Activated CD8-positive, alpha-beta memory T cell treated with anti-CD3 and anti-CD28 coated beads for 4 hours (primary cell): ENCODE results near the gene SNX7.

Experiments
- DNase-seq, 2 donors: peaks; one replicate each; pipeline ENCODE4 v3.0.0-alpha.2; 2020; ENCODE audit warnings: low read depth in 2 of 2

The SNX7 gene

GRCh38 chr1:98697781-98698180 lies 36.3 kb downstream of the SNX7 start:
- DNase-seq: no peak

GRCh38 chr1:98698625-98699024 lies 37.1 kb downstream of the SNX7 start:
- no peak for DNase-seq

- DNase-seq: no peak
Measured at GRCh38 chr1:98700228-98700627, 38.7 kb downstream of the SNX7 start.

GRCh38 chr1:98702976-98703375 lies 41.5 kb downstream of the SNX7 start:
- no peak for DNase-seq

GRCh38 chr1:98704474-98704873 lies 43.0 kb downstream of the SNX7 start:
- no peak for DNase-seq

GRCh38 chr1:98704971-98705370 lies 43.5 kb downstream of the SNX7 start:
- DNase-seq: no peak

GRCh38 chr1:98705591-98705990 lies 44.1 kb downstream of the SNX7 start:
- no peak for DNase-seq

DNA sequence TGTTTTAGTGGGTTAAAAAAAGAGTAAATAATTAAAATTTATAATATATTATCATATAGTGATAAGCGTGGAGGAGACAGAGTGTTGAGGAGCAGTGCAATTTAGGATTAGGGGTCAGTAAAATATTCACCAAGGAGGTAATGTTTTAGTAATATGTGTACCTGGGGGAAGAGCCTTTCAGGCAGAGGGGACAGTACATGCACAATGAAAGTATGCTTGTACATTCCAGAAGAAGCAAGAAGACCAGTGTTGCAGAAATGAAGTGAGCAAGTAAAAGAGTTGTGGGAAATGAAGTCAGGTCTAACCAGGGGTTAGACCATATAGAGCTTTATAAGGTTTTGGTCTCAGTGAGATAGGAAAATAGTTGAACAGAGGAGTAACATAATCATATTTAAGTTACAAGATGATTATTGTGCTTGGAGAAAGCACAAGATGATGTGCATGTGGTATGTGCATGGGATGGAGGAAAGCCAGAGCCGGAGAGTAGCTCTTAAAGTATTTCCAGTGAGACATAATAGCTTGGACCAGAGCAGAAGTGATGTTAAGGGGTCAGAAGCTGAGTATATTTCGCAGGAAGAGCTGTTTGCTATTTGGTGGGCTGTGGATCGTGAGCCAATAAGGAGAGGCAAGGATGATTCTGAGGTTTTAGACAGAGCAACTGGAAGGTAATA lies 44.8 kb downstream of the SNX7 start:
- no peak for DNase-seq

- no peak for DNase-seq
Measured at GRCh38 chr1:98707556-98707955, 46.0 kb downstream of the SNX7 start.

- DNase-seq: no peak
Measured at GRCh38 chr1:98709906-98710305, 48.4 kb downstream of the SNX7 start.

GRCh38 chr1:98723574-98723973 lies 62.1 kb downstream of the SNX7 start:
- DNase-seq: no peak

GRCh38 chr1:98732985-98733781 lies 71.7 kb downstream of the SNX7 start:
- no peak for DNase-seq

GRCh38 chr1:98733782-98734112 lies 72.2 kb downstream of the SNX7 start:
- DNase-seq: no peak

DNA sequence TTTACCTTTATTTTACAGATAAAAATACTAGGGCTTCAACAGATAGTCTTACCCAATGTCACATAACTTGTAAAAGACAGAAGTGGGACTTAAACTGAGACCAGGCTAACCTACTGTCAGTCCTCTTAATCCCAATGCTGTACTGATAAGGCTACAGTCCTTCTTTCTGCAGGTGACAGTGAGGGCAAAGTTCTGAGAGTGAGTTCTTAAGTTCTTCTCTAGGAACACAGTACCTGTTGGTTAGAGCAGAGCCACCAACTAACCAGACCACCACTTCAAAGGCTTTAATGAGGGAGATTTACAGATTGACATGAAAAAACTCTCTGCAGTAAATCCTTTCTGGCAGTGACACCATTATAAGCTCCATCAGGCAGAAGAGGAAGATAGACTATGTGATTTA lies 74.2 kb downstream of the SNX7 start:
- DNase-seq: no peak

- no peak for DNase-seq
Measured at GRCh38 chr1:98737835-98738234, 76.3 kb downstream of the SNX7 start.

- DNase-seq: no peak
Measured at GRCh38 chr1:98739762-98740161, 78.2 kb downstream of the SNX7 start.

DNA sequence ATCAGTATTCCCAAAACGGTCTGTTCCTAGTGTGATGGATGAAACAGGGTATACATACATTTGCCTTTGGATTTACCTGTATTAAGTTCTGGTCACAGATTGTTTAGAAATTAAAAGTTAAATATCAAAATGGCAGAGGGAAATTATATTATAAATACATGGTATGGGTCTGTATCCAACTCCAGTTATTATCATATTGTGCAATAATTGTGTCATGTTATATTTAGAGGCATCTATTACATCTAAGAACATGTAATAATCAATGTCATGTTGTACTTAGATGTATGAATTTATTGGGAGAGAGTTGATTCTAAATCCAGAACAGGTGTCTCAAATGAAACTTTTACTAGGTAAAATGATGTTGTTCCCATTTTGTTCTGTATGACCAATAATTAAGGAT lies 79.6 kb downstream of the SNX7 start:
- no peak for DNase-seq

- no peak for DNase-seq
Measured at GRCh38 chr1:98749152-98749756, 87.7 kb downstream of the SNX7 start.

DNA sequence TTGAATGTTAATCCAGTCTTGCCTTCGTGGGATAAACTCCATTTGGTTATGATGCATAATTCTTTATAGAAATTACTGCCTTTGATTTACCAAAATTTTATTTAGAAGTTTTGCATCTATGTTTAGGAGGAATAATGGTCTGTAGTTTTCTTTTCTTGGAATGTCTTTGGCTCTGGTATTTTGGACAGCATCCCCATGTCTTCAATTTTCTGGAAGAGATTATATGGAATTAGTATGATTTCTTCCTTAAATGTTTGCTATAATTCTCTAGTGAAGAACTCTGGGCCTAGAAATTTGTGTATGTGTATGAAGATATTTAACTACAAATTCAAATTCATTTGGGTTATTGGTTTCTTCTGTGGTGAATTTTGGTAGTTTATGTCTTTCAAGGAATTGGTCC lies 92.7 kb downstream of the SNX7 start:
- no peak for DNase-seq

DNA sequence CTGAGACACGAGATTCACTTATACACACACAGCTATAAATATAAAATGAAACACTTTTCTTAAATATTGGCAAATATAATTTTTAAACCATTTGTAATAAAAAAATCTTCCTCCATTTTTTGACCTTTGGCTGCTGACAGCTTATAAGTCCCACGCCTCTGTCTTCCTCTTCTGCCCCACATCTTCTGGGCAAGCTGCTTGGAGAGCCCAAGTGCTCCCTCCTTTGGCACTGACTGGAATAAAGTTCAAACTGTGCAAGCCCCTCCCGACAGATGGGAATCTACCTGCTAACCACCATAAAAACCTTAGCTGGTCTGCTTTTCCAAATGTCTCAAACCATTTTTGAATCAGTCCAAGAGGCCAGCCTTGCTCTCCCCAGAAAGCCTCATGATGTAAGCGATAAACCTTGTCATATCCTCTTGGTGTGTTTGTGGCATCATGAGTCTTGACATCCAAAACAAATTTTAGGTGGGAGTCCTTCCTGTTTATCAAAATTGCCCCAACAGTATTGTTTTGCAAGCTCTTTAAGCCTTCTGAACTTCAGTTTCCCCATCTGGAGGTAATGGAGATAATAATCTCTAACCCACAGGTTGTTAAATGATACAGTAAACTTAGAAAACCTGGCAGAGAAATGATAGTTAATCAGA lies 99.8 kb downstream of the SNX7 start:
- DNase-seq: no peak

- no peak for DNase-seq
Measured at GRCh38 chr1:98763488-98764150, 102.1 kb downstream of the SNX7 start.

DNA sequence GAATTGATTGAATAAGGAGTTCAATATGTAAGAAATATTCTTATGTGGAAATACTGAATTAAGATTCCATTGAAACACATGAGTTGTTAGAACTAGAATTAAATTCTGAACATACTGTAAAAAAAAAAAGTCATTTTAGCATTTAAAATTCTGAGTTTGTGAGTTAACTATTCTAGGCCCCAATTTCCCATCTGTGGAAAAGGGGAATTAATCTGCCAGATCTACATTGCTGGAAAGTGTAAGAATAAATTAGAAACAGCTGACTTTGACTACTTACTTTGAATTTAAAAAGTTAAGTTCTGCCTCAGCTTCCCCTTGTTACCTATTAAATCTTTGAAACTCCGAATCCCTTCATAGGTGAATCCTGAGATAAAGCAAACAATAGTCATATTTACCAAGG lies 103.0 kb downstream of the SNX7 start:
- no peak for DNase-seq
